OCI-LY3 (cell line): Measurements from ENCODE around the gene NOP14.
A peak's percentile ranks its signal among the peaks of the same experiment; 100 is the strongest.

ENCODE experiments used
- H2AFZ ChIP-seq: fragments of 200-600, 300-600 bp; shearing (Covaris generic); 2 replicates; pipeline ENCODE4 v1.6.0; 2014; ENCODE audit warnings: antibody characterized with exemption, low read depth, low read length
- H3K27ac ChIP-seq: fragments of 200-600, 300-600 bp; sonication (generic); 2 replicates; pipeline ENCODE4 v1.5.1; 2014; ENCODE audit warnings: mild to moderate bottlenecking, low read length, moderate library complexity, mixed read lengths
- H3K27me3 ChIP-seq: fragments of 200-600, 300-600 bp; sonication (generic); 2 replicates; pipeline ENCODE4 v1.6.1; 2014; ENCODE audit warnings: low read depth, low read length, mixed read lengths
- H3K36me3 ChIP-seq: fragments of 200-600, 300-600 bp; sonication (generic); replicated peaks from 2 replicates; pipeline ENCODE3; 2014; ENCODE audit warnings: low read depth, low read length, mixed read lengths
- H3K4me1 ChIP-seq: fragments of 300-600, 200-600 bp; sonication (generic); 2 replicates; pipeline ENCODE4 v1.6.1; 2014; ENCODE audit warnings: low read length, mixed read lengths
- H3K4me2 ChIP-seq: fragments of 200-600, 300-600 bp; sonication (generic); 2 replicates; pipeline ENCODE4 v1.6.1; 2014; ENCODE audit warnings: low read length, mixed read lengths
- H3K4me3 ChIP-seq: fragments of 300-600, 200-600 bp; sonication (generic); 2 replicates; pipeline ENCODE4 v1.5.1; 2014; ENCODE audit warnings: antibody characterized with exemption, mild to moderate bottlenecking, low read length, moderate library complexity
- H3K79me2 ChIP-seq: fragments of 300-600, 200-600 bp; shearing (Covaris generic); 2 replicates; pipeline ENCODE4 v1.6.1; 2014; ENCODE audit warnings: mild to moderate bottlenecking, low read length, mixed read lengths
- H3K9ac ChIP-seq: fragments of 300-600, 200-600 bp; shearing (Covaris generic); 2 replicates; pipeline ENCODE4 v1.6.0; 2014; ENCODE audit warnings: mild to moderate bottlenecking, low read length, moderate library complexity
- H3K9me3 ChIP-seq: fragments of 200-600, 300-600 bp; shearing (Covaris generic); 2 replicates; pipeline ENCODE4 v1.6.1; 2014; ENCODE audit warnings: low read length, mixed read lengths; ENCODE audit not compliant: insufficient read depth
- H4K20me1 ChIP-seq: fragments of 200-600, 300-600 bp; sonication (generic); 2 replicates; pipeline ENCODE4 v1.6.1; 2016; ENCODE audit warnings: low read length, mixed read lengths; ENCODE audit not compliant: insufficient read depth
- EZH2phosphoT487 ChIP-seq: fragments of 200-600 bp; shearing (Covaris generic); IDR thresholded peaks from 2 replicates; pipeline ENCODE4 v1.6.1; 2018; ENCODE audit warnings: antibody characterized with exemption, mixed run types, low read depth
- TF ChIP-seq, protein P1 (sequence below): fragments of 200-600, 300-600 bp; sonication (generic); IDR thresholded peaks from 2 replicates; pipeline ENCODE4 v1.5.1; 2014; ENCODE audit warnings: antibody characterized with exemption, low read length, low read depth

NOP14 gene

DNA sequence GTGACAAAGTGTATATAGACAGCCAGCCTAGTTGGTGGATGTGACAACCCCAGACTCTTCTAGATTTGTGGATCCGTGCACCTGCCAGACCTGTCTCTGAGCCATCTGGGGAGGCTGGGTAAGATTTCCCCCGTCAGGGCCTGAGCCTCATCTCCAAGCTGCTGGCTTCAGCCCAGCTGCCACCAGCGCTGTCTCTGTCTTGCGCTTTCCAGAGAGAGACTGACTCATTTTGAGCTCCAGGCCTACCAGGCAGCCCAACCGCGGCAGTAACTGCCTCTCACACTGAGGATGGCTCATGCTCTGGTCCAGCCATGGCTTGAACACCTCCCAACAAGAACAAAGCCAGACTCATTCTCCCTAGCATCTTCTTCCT lies 26.4 kb downstream of the NOP14 start:
- Histone ChIP-seq H3K27ac (peak overlapping the region; percentile 82), H2AFZ (no peak overlapping the region), H3K36me3 (peaks cover 42% of the 10 kb centered on the region), H3K4me3 (peak overlapping the region; percentile 92), H3K9me3 (no peaks in the 10 kb centered on the region), H3K9ac (peak overlapping the region; percentile 43; the same call in 1 of the 2 replicates), H3K79me2 (peaks cover 16% of the 10 kb centered on the region), H3K4me1 (peaks cover 54% of the 10 kb centered on the region), H4K20me1 (peaks cover 24% of the 10 kb centered on the region), H3K4me2 (peak overlapping the region; percentile 88), H3K27me3 (no peaks in the 10 kb centered on the region)
- TF ChIP-seq EZH2phosphoT487 = no peak
- TF ChIP-seq, protein P1, sequence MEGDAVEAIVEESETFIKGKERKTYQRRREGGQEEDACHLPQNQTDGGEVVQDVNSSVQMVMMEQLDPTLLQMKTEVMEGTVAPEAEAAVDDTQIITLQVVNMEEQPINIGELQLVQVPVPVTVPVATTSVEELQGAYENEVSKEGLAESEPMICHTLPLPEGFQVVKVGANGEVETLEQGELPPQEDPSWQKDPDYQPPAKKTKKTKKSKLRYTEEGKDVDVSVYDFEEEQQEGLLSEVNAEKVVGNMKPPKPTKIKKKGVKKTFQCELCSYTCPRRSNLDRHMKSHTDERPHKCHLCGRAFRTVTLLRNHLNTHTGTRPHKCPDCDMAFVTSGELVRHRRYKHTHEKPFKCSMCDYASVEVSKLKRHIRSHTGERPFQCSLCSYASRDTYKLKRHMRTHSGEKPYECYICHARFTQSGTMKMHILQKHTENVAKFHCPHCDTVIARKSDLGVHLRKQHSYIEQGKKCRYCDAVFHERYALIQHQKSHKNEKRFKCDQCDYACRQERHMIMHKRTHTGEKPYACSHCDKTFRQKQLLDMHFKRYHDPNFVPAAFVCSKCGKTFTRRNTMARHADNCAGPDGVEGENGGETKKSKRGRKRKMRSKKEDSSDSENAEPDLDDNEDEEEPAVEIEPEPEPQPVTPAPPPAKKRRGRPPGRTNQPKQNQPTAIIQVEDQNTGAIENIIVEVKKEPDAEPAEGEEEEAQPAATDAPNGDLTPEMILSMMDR = no peak

DNA sequence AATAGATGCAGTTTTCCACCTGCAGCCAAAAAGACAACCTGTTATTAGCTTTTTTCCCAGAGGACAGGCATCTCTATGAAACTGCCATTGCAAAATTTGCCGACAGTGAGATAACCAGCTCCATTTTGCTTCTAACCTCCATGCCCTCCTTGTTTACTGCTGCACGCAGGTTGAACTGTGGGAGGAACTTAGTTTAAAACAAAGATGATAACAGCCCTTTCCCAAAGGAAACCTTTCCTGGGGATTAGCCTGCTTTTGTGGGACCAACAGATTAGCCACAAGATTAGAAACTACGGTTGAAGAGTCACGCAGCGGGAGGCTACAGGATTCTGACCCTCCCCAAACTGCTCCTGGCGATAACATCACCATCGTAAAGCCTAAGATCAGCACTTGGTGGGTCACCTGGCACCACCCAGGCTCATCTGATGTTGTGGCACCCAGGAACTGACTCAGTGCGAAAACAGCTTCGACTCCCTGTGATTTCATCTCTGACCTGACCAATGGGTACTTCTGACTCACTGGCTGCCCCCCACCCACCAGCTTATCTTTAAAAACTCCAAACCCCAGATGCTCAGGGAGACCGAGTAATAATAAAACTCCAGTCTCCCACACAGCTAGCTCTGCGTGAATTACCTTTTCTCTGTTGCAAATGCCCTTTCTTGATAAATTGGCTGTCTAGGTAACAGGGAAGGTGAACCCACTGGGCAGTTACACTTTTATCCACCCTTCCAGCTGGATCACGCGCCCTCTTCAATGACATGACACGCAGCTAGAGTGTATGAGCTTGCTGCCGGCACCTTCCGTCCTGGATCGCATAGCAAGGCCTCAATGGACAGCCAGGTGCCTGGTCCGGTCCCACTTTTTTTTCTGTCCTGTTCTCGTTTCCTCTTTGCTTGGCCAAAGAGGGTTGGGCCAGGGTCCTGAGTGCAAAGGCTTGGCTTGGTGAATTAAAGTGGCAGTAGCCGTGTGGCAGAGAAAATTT lies 27.2 kb downstream of the NOP14 start:
- H3K27me3 ChIP-seq = no peaks in the 10 kb centered on the region
- peak overlapping the region; percentile 82 for H3K27ac ChIP-seq
- peaks cover 61% of the 10 kb centered on the region for H3K4me1 ChIP-seq
- no peak for TF ChIP-seq EZH2phosphoT487
- TF ChIP-seq, protein P1 = no peak
- peak overlapping the region; percentile 92 for H3K4me3 ChIP-seq
- peak overlapping the region; percentile 78 for H3K9ac ChIP-seq
- H2AFZ ChIP-seq = no peak overlapping the region
- H3K36me3 ChIP-seq = peaks cover 35% of the 10 kb centered on the region
- peaks cover 16% of the 10 kb centered on the region for H3K79me2 ChIP-seq
- H3K4me2 ChIP-seq = peak overlapping the region; percentile 88
- peaks cover 18% of the 10 kb centered on the region for H4K20me1 ChIP-seq
- no peaks in the 10 kb centered on the region for H3K9me3 ChIP-seq

DNA sequence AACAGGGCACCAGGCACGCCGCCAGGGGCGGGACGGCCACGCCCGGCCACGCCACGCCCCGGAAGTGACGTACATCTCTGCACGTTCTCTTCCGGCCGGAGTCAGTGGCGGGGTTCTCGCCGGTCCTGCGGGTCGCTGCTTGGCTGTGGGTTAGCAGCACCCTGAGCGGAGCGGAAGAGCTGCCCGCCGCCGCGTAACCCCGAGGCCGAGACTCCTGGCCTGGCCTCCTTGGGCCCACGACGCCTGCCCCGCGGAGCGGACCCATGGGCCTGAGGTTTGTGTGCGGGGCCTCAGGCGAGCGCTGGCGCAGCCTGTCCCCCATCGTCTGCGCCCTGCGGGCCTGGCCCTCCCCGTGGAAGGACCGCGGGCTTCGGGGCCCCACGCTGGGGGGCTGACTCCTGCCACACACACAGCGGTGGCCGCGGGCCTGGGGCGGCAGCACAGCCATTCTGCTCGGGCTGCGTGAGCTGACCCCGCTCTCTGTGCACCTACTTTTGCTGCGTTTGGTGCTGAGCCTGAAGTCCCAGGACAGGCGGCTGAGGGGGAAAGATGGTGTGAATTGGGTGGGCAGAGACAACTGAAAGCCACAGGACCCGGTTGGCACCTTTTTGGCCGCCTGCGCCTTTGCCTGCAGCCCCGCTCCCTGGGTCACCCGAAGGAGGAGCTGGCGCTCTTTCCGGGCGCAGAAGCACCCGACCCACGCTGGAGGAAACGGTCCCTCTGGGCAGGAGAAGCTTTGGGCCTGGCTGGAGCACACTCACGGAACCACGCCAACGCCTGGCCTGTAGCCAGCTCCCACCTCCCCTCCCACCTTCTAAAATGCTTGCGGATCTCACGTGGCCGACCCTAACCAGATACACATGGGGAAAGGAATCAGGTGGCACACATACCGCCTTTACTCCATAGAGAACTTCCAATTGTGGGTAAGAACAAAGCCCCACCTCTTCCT lies 28.1 kb downstream of the NOP14 start:
- Histone ChIP-seq H3K4me2 (peak overlapping the region; percentile 88), H3K36me3 (peaks cover 36% of the 10 kb centered on the region), H3K4me3 (peak overlapping the region; percentile 92), H3K27me3 (no peaks in the 10 kb centered on the region), H3K9ac (peak overlapping the region; percentile 78), H2AFZ (no peak overlapping the region), H3K9me3 (no peaks in the 10 kb centered on the region), H3K4me1 (peaks cover 61% of the 10 kb centered on the region), H3K79me2 (peaks cover 16% of the 10 kb centered on the region), H4K20me1 (peaks cover 18% of the 10 kb centered on the region), H3K27ac (peak overlapping the region; percentile 82)
- no peak for TF ChIP-seq EZH2phosphoT487
- TF ChIP-seq, protein P1 = no peak
